HepG2 (cell line): ENCODE results near the gene ERBB4.

Source experiments
- HNRNPL ChIP-seq: fragments of 200-400 bp; formaldehyde crosslinking; IDR thresholded peaks from 2 replicates; pipeline ENCODE4 v1.6.1; 2017; ENCODE audit warnings: mild to moderate bottlenecking, low read depth, low read length
- RELA ChIP-seq: sonication (generic); formaldehyde crosslinking; IDR thresholded peaks from 2 replicates; pipeline ENCODE4 v1.4.0; 2020; ENCODE audit warnings: missing genetic modification reagents
- REST ChIP-seq, 2 experiments: IDR thresholded peaks; 2 replicates each; pipeline ENCODE4 v1.6.1; 2011 to 2012; ENCODE audit warnings: low read length in 2 of 2, borderline replicate concordance in 1 of 2, low read depth in 1 of 2, mild to moderate bottlenecking in 1 of 2, moderate library complexity in 1 of 2
- RXRB ChIP-seq: IDR thresholded peaks from 2 replicates; pipeline ENCODE4 v1.6.1; 2016; ENCODE audit warnings: borderline replicate concordance, missing genetic modification reagents, missing compliant biosample characterization

- no peak for TF ChIP-seq RXRB (CRISPR knock-in tag)
- no peak for TF ChIP-seq RELA
- TF ChIP-seq HNRNPL: no peak
- no peak for TF ChIP-seq REST (IDR thresholded peaks at IDR 0.05; ENCODE audit: borderline replicate concordance in 1 of 2, low read depth in 1 of 2, low read length in 2 of 2)
These were observed 96.8 kb downstream of the ERBB4 start for GRCh38 chr2:212441821-212442220.
